H1 (cell line): ENCODE results near the gene SHC3. TPM values are rescaled to one million over a fixed set of nuclear protein-coding genes. Genes with fewer than 3 reads are reported as not detected.

Source experiments
- CBX8 ChIP-seq: fragments of 300-800, 300-1000 bp; sonication (generic); IDR thresholded peaks from 2 replicates; pipeline ENCODE4 v1.7.1; 2016; ENCODE audit warnings: low read depth, low read length, borderline replicate concordance
- KDM5A ChIP-seq: fragments of 200-600 bp; IDR thresholded peaks from 2 replicates; pipeline ENCODE4 v1.7.1; 2012; ENCODE audit warnings: mild to moderate bottlenecking, low read length, inconsistent platforms, mixed read lengths
- MAFK ChIP-seq: IDR thresholded peaks from 2 replicates; pipeline ENCODE4 v1.6.1; 2012; ENCODE audit warnings: low read depth, mild to moderate bottlenecking, improper control_type of control experiment, low read length
- RBBP5 ChIP-seq: IDR thresholded peaks from 2 replicates; pipeline ENCODE4 v1.7.1; 2012; ENCODE audit warnings: low read depth, mild to moderate bottlenecking, inconsistent platforms, low read length, moderate library complexity, borderline replicate concordance
- TAF1 ChIP-seq: IDR thresholded peaks from 2 replicates; pipeline ENCODE4 v1.6.1; 2011; ENCODE audit warnings: mild to moderate bottlenecking, low read depth, low read length
- TAF7 ChIP-seq: optimal IDR thresholded peaks from 2 replicates; pipeline ENCODE3; 2011; ENCODE audit warnings: low read depth, mild to moderate bottlenecking, inconsistent platforms, low read length, moderate library complexity, borderline replicate concordance
- TBP ChIP-seq: IDR thresholded peaks from 2 replicates; pipeline ENCODE4 v1.6.1; 2011; ENCODE audit warnings: low read depth, low read length, improper control_type of control experiment
- polyA plus RNA-seq, 7 experiments: library from polyadenylated mRNA; depleted of rRNA in 3 of 7; stranded (reverse) in 5 of 7; unstranded in 2 of 7; fragments of >200 nt in 5 of 7; fragments of 200-250 nt in 2 of 7; gene quantifications; 1 replicate in 5 of 7; 2 replicates in 1 of 7; 4 replicates in 1 of 7; pipeline versions ENCODE4 v1.2.1 to v1.2.3, GENCODE V29; 2011 to 2013; ENCODE audit warnings: missing spikeins in 2 of 7, mixed read lengths in 2 of 7
- total RNA-seq: library from RNA; stranded (reverse); fragmentation: NEBNext Ultra II Directional; extraction: Animal tissue kit (Norgen Biotek cat#: 25700); gene quantifications from 2 replicates; pipeline ENCODE4 v1.2.1, GENCODE V29; 2021

The SHC3 gene
- total and polyA plus RNA-seq, 2 of the 8 experiments (the other 6 are each of a cell fraction or from before 2014, with no cell fraction given) = 1.4 to 7.1 TPM

DNA sequence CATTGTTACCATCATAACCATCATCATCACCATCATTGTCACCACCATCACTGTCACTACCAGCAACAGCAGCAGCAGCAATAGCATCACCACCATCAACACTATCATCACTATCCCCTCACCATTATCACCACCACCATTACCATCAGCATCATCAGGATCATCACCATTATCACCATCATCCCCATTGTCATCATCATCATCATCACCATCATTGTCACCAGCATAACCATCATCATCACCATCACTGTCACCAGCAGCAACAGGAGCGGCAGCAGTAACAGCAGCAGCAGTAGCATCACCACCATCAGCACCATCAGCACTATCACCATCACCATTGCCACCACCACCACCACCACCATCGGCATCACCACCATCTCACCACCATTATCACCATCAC lies 139.0 kb downstream of the SHC3 start (continued):
- TF ChIP-seq CBX8 (no peak), TAF7 (no peak), MAFK (no peak), RBBP5 (no peak), KDM5A (no peak), TBP (no peak), TAF1 (no peak)
